HG03060 (cell line): ENCODE measurements around the gene CYP3A7.
"Not testable (repeated sequence)": the region's sequence is repeated elsewhere in the genome, so short reads cannot be mapped to it uniquely, and the experiment has no call there.

Experiments used
- ATAC-seq: cut with Tn5 transposase; IDR thresholded peaks from one replicate; pipeline ENCODE4 v1.9.1; 2021; ENCODE audit warnings: low read depth, moderate number of reproducible peaks; ENCODE audit not compliant: unreplicated experiment

The CYP3A7 gene

DNA sequence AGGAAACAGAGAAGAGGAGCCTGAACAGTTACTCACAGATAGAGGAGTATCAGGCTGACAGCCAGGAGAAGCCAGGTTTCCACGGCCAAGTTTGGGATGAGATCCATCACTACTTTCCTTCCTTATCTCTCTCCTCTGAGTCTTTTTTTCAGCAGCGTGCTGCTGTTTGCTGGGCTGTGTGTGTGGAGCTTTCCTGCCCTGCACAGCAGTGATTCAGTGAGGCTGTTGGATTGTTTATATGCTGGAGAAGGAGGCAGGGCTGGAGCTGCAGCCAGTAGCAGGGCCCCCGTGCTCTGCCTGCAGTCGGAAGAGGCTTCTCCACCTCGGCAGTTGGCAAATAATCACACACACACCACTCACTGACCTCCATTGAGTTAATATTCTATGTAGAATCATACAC lies at the start of gene CYP3A7:
CYP3A7 (minus strand) TSS at position 210 of the 400 bp plus-strand sequence; CDS start at position 107, 103 bp downstream.
- no peak for ATAC-seq

DNA sequence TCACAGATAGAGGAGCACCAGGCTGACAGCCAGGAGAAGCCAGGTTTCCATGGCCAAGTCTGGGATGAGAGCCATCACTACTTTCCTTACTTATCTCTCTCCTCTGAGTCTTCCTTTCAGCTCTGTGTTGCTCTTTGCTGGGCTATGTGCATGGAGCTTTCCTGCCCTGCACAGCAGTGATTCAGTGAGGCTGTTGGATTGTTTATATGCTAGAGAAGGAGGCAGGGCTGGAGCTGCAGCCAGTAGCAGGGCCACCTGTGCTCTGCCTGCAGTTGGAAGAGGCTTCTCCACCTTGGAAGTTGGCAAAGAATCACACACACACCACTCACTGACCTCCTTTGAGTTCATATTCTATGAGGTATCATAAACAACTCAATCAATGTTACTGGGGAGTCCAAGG lies 49.0 kb upstream of the CYP3A7 start, which contains the start of gene CYP3A4:
CYP3A4 (minus strand) TSS at position 178 of the 400 bp plus-strand sequence; CDS start at position 75, 103 bp downstream.
- no peak for ATAC-seq

DNA sequence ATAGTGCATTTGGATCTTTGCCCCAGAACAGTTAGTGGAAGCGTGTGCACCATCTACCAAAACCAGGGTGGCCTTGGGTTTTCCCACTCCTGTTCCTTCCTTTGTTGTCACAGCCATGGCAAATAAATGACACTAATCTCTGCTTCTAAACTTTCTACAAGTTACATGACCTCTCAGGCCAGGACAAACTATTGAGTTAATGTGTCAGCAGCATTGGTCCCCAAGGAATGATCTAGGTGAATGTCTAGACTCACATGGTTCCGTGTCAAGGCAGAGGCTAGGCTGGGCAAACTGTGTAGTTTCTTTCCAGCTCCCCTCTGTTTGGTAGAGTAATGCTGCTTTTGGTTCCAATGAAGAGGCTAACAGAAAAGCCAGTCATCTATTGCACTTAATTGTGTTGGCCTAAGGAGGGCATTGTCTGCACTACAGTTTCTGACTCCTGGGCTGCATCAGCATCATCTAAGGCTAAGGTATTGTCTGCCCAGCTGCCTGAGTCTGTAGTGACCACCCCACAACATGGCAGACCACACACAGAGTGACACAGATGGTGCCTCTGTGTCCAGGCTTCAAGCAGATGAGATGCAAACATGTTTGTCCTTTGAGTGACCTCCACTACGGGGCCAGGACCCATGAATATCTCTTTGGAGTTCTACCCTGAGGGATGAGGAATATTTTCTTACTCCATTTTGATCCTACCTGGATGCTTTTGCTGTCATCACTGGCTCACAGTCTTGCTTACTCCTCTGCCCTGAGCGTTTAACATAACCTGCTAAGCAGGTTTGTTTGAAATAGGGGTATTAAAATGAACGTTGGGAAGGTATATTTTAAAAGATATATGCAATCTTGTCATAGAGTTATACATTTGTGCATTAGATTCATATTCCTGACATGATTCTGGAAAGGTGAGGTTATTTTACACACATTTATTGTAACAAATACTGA lies 47.3 kb upstream of the CYP3A7 start:
- no peak for ATAC-seq

DNA sequence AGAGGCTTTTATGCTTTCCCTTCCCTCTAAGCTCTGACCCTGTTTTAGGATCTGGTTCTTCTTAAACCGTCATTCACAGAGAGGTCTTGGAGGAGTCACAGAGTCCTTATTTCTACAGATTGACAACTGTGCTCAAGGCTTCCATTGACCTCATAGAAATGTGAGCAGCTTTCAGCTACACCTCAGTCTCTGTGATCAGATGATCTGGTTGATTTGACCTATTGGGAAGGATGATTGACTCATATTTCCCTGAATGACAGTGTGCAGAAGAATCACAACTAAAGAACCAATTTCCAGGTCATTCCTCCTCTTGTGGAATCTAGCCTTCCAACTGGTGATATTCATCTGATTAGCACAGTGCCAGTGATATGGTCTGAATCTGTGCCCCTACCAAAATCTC lies 45.6 kb upstream of the CYP3A7 start:
- ATAC-seq, result no peak

DNA sequence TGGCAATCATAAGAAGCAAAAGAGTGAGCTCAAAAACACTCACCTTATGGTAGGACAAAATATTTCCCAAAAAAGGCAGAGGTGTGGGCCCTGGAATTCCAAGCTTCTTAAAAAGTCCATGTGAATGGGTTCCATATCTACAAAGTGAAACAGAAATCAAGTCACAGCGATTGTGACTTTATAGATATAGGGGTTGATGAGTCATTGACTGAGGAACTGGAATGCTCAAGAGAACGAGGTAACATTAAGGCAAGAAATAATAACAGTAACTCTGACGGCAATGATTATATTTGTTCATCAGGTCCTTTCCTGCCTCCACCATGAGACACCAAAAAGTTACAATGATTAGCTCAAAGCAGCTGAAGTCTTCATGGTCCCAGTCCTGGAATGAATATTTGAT lies 45.0 kb upstream of the CYP3A7 start:
- ATAC-seq, result no peak

DNA sequence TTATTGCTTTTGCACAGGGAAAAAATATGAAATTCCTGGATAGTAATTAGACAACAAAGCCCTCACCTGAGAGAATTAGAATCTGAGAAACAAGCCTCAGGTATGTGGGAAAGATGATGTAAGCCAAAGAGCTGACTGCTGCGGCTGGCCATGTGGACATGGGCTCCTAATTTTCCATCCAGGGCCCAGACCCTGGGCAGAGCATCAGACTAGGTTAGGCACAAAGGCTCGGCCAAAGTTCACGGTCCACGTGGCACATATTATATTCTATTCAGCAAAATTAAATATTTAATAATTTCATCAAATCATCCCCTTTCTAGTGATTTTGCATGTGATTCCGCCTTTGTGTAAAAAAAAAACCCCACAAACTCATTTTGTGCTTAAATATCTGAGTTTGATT lies 43.9 kb upstream of the CYP3A7 start:
- no peak for ATAC-seq

DNA sequence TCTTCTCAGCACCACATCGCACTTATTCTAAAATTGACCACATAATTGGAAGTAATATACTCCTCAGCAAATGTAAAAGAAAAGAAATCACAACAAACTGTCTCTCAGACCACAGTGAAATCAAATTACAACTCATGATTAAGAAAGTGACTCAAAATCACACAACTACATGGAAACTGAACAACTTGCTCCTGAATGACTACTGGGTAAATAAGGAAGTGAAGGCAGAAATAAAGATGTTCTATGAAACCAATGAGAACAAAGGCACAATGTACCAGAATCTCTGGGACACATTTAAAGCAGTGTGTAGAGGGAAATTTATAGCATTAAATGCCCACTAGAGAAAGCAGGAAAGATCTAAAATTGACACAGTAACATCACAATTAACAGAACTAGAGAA lies 38.4 kb upstream of the CYP3A7 start:
- ATAC-seq, result not testable (repeated sequence)

DNA sequence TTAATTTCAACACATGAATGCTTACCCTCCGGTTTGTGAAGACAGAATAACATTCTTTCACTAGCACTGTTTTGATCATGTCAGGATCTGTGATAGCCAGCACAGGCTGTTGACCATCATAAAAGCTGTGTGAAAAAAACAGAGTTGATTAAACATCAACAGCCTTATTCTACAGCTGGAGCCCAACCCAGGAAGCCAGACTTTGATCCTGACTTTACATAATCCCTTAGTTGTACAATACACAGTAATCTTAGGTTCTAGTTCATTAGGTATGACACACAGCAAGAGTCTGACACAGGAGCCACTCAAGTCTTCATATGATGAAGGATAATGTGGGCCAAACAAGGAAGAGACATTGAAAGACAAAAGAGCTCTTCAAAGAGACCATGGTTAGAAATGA lies 37.6 kb upstream of the CYP3A7 start:
- ATAC-seq, result no peak

DNA sequence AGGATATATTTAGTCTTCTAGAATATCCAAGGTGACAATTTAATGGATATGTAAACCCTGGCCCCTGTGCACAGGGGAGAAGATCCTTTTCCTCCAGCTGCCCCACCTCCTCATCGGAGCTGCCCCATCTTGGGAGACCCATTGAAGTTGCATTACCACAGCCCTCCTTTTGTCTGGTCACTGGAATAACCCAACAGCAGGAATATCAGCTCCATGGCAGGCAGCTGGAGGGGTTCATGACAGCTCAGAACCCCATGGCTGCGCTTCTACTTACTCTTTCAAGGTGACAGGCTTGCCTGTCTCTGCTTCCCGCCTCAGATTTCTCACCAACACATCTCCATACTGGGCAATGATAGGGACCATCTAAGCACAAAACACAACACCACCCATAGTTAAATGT lies 34.5 kb upstream of the CYP3A7 start:
- not testable (repeated sequence) for ATAC-seq

DNA sequence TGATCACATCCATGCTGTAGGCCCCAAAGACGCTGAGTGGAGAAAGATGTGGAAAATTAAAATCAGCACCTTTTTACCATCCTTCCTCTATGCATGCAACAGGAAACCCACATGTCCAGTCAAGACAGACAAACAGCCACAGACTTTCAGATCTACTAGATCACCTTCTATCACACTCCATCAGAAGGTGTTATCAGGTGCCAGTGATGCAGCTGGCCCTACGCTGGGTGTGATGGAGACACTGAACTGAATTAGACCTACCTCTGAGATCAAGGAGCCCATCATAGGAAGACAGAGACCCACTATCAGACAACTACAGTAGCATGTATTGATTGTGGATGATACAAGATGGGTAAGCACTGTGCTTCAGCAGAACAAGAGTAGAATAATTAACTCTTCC lies 33.5 kb upstream of the CYP3A7 start:
- ATAC-seq, result no peak

DNA sequence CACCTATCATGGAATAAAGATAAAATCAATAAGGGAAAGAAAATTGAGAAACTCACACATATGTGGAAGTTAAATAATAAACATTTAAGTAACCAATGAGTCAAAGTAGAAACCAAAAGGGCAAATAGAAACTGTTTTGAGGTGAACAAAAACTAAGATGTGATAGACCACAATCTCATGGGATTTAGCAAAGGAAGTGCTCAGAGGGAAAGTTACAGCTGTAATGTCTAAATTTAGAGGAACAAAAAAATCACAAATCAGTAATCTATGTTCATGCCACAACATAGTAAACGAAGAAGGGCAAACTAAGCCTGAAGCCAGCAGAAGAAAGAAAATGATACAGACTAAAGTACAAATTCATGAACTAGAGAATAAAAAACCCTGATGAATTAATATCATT lies 32.7 kb upstream of the CYP3A7 start:
- ATAC-seq, result peak; percentile 69

DNA sequence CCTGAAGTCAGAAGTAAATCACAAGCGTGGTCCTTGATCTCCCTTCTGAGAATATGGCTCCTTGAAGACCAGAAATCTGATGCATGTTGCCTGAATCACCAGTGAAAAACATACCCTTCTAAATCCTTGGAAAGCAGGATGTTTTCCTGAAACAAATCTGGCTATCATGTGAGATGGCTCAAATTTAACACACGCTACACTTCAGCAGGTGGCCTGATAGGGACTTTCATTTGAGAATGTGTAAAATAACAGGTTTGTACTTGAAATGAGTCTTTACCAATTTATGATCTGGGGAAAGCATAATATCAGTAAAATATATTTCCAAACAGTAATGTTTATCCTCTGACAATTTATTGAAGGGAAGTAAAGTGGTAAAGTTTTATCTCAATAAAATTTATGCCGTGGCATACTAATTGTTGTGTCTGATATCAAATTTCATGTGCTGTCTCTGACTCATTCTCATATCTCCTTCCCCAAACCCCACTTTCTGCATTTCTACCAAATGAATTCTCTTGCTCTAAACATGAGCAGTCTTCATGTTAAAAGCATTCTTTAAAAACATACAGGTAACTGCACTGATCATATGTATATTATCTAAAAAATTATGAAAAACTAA lies 31.6 kb upstream of the CYP3A7 start:
- ATAC-seq, result no peak

DNA sequence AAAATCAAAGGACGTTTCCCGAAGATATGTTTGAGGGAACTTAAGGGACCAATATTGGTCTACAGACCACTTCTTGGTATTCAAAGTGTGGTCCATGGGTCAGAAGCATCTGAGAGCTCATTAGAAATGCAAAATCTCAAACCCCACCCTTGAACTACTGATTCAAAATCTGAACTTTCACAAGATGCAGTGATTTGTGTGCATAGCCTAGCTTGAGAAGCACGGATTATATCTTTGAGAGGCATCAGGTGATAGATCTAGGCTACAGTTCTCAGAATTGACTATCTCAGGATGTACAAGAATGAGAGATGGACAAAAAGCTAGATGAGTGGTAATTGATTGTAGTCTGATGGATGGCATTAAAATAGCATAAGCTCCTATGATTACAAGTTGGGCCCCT lies 29.5 kb upstream of the CYP3A7 start:
- ATAC-seq, result no peak

DNA sequence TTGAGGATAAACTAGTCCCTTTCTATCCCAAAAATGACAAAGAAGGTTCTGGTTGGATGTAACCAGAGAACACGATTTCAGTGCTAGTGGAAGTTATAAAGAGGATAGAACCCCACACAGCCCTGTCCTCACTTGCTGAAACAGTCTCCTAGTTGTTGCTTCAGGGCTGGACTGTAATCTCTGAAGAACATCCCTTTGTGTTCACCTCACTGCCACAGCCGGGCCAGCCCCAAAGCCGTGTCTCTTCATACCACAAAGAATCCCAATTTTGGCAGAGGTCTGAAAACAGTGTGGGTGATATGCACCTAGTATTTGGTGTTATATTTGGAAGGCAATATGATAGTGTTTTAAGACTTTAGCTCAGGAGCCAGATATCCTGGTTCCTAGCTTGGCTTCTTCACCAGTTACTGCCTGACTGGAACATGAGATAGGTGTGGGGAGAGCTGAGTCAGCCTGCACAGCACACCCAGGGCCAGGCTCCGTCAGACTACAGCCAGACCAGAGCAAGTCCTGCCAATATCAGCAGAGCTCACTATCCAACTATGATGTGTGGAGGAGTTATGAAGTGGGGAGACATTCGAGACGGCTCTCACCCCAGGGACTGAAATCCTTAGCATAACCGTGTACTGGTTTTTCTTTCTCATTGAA lies 27.8 kb upstream of the CYP3A7 start:
- no peak for ATAC-seq

DNA sequence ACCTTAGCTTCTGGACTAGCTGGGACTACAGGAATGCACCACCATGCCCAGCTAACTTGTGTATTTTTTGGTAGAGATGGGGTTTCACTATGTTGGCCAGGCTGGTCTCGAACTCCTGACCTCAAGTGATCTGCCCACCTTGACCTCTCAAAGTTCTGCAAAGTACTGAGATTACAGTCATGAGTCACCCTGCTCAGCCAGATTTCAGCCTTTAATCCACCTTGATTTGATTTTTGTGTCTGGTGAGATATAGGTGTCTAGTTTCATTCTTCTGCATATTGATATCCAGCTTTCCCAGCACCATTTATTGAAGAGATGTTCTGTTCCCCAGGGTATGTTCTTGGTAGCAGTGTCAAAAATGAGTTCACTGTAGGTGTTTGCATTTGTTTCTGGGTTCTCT lies 20.1 kb upstream of the CYP3A7 start:
- no peak for ATAC-seq

DNA sequence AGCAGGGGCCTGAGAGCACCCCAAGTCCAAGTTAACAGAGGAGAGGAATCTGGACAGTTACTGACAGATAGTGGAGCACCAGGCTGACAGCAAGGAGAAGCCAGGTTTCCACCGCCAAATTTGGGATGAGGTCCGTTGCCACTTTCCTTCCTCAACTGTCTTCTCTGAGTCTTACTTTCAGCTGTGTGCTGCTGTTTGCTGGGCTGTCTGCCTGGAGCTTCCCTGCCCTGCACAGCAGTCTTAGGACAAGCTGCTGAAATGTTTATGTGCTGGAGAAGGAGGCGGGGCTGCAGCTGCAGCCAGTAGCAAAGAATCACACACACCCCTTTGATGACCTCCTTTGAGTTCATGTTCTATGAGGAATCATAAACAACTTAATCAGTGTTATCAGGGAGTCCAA lies 17.4 kb upstream of the CYP3A7 start:
- no peak for ATAC-seq

DNA sequence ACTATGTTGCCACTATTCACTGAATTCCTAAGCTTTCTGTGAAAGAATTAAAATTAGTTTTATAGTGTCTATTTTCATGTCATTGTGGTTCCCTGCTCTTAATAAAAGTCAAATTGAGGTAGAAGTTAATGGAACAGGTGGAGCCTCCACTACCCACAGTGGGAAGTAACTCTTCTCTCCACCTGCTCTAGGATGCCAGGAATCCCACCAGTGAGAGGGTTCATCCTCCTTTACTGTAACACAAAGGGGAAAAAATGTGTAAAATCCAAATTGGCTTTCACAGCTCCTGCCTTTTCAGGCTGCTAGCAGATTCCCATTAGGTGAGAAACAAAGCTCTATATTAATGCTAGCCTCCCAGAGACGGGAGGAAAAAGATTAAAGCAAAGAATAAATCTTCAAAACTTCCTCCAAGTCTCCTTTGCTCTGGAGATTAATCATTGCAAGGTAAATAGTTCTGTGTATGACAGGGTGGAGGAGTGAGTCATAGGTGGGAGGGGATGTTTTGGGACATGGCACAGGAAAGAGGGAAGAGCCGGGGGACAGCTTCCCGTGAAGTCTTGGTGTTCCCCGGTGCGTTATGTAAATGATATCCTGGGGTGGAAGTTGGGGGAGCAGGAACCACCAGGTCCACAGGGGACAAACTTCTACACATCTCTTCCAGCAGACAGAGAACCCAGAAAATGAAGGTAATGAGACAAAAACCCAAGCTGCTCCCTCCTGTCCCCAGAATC lies 16.5 kb upstream of the CYP3A7 start:
- ATAC-seq, result not testable (repeated sequence)

DNA sequence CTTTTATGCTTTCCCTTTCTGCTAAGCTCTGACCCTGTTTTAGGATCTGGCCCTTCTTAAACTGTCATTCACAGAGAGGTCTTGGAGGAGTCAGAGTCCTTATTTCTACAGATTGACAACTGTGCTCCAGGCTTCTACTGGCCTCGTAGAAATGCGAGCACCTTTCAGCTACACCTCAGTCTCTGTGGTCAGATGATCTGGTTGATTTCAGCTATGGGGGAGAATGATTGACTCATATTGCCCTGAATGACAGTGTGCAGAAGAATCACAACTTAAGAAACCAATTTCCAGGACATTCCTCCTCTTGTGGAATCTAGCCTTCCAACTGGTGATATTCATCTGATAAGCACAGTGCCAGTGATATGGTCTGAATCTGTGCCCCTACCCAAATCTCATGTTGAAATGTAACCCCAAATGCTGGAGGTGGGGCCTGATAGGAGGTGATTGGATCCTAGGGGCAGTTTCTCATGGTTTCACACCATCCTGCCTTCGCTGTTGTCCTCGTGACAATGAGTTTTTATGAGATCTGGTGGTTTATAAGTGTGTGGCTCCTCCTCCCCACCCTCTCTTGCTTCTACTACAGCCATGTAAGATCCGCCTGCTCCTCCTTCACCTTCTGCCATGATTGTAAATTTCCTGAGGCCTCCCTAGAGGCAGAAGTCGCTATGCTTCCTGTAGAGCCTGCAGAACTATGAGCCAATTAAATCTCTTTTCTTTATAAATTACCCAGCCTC lies 14.0 kb upstream of the CYP3A7 start:
- no peak for ATAC-seq

DNA sequence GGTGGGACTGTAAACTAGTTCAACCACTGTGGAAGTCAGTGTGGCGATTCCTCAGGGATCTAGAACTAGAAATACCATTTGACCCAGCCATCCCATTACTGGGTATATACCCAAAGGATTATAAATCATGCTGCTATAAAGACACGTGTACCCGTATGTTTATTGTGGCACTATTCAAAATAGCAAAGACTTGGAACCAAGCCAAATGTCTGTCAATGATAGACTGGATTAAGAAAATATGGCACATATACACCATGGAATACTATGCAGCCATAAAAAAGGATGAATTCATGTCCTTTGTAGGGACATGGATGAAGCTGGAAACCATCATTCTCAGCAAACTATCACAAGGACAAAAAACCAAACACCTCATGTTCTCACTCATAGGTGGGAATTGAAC lies 11.9 kb upstream of the CYP3A7 start:
- ATAC-seq, result not testable (repeated sequence)

DNA sequence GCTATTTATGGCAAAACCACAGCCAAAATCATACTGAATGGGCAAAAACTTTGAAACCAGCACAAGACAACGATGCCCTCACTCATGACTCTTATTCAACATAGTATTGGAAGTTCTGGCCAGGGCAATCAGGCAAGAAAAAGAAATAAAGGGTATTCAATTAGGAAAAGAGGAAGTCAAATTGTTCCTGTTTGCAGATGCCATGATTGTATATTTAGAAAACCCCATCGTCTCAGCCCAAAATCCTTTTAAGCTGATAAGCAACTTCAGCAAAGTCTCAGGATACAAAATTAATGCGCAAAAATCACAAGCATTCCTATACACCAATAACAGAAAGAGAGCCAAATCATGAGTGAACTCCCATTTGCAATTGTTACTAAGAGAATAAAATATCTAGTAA lies 10.4 kb upstream of the CYP3A7 start:
- ATAC-seq, result not testable (repeated sequence)
